NCI-H345 (cell line): ENCODE measurements around the gene PRTFDC1.
"Not testable (repeated sequence)": the region's sequence is repeated elsewhere in the genome, so short reads cannot be mapped to it uniquely, and the experiment has no call there.

ENCODE experiments used
- DNase-seq: peaks from one replicate; lab custom pipeline; 2025; lab: John Stamatoyannopoulos, UW

PRTFDC1 gene

DNA sequence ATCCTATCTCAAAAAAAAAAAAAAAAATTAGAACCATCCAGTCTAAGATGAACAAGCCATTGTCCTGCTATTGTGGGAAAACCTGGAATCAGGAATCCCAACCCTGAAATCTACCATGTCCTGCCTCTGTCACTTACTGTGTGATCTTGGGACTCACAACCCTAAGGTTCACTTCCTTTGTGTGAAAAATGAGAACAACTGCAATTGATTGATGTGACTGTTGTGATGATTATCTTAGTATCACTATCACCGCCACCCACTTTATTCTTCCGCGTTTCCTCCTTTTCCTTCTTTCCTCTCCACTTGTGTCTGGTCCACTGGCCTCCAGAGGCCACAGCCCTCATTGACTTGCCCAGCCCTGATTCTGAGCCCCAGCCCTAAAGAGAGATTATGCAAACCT is 12.6 kb upstream of the PRTFDC1 start:
- no peak for DNase-seq

- no peak for DNase-seq
These were observed 11.2 kb upstream of the PRTFDC1 start for GRCh38 chr10:24963521-24964041.

GRCh38 chr10:24962995-24963394 is 10.6 kb upstream of the PRTFDC1 start:
- DNase-seq, result no peak

- DNase-seq, result no peak
These were observed 9.2 kb upstream of the PRTFDC1 start for GRCh38 chr10:24961582-24961981.

DNA sequence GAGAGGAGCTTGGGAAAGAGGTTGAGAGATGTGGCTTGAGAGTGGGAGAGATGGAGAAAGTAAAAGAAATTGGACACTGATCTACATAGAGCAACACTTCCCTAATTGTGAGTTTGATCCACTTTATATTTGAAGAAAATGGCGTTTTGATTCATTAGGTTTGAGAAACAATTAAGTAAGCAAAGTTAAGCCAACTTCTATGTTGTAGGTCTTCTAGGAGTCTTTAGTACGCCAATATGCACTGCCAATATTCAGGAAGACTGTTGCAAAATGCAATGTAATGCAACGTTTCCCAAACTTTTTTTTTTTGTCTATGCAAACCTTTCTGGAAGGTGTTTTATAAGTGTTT is 7.0 kb upstream of the PRTFDC1 start:
- no peak for DNase-seq

GRCh38 chr10:24958721-24959381 is 6.4 kb upstream of the PRTFDC1 start:
- no peak for DNase-seq

DNA sequence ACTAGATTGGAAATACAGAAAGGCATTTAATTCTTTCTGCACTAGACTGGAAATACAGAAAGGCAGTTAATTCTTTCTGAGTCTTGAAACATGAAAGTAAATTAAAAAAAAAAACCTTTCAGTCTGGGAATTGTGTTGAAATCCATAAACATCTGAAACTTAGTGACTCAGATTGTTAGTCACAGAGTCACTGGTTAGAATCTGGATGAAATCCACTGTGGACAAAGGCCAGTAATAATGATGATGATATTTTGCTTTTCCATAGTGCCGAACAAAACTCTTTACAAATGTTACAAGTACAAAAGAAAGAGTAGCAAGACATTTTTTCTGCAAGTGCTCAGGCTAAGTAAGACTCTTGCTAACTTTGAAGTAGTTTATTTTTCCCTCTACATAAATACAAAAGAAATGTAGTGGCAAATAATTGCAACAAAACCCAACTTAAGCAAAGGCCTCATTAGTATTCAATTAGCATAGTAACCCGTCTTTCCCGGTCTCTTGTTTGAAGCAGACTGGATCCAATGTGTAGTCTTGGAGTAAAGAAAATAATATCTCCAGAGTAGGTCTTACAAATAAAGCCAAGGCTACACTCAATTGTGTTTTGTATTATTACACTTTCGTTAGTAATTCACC is 5.8 kb upstream of the PRTFDC1 start:
- DNase-seq, result no peak

DNA sequence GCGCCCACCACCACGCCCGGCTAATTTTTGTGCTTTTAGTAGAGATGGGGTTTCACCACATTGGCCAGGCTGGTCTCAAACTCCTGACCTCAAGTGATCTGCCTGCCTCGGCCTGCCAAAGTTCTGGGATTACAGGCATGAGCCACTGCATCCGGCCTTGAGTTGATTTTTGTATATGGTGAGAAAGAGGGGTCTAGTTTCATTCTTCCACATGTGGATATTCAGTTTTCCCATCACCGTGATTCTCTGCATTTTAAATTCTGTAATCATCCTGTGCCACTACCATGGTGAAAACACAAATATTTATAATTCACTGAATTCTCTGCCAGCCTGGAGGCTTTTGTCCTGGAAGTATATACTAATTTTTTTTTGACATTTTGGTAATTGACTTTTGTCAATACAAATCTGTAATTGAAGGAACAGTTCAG is 5.2 kb upstream of the PRTFDC1 start:
- DNase-seq, result not testable (repeated sequence)

DNA sequence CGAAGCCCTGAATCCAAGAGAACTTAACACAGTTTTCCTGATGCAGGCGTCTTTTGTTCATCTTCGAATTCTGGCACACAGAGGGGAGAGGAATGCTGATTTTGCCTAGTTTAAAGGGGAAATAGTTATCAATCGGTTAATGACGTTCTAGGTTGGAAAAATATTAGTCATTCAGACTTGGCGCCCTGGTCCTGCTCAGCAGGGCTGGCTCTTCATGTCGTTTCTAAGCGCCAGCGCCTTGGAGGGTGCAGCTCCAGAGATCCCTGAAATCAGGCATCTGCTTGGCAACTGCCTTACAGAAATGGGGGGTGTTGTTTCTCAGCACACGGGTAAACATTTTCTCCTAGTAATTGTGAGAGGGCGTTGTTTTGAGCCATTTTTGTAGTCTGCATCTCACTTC is 1.3 kb upstream of the PRTFDC1 start:
- DNase-seq, result no peak

DNA sequence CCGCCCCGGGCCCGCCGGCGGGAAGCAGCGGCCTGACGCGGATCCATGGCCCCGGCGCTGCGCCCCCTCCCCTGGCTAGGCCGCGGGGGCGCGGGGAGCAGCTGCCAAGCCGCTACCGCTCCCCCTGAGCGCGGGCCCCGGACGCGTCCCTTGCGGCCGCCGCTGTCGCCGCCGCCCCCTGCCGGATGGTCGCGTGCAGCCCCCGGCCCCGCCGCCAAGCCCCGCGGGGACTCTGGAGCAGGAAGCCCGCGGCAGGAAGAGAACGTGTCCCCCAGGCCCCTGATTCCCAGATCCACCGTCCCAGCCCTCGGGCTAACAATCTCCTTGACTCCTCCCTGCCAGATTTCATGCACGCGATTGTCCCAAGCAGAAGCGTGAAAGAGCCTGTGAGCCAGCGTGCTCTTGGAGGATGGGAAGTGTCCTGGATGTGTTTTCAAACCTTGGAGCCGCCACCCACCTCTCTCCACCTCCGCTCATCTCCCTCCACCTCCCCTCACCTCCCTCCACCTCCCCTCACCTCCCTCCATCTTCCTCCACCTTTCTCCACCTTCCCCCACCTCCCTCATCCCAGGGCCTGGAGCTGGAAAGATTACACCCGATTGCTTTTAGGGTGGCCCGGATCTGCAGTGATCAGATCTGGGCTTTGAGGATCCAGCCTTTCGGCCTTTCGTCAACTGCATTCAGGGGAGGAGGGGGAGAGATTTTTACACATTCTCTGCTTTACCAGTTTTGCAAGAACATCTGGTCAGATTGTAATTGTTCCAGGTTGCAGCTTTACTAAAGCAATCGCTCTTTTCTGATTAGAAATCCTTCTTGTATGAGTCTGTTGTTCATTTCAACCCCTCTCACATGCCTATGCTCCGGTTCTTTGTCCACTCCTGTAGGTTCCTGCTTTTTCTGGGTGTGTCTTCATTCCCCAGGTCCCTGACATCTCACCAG is 570 bp upstream of the PRTFDC1 start:
- peak; percentile 42 for DNase-seq

- DNase-seq, result peak; percentile 17
These were observed 934 bp downstream of the PRTFDC1 start for GRCh38 chr10:24951201-24952142.

DNA sequence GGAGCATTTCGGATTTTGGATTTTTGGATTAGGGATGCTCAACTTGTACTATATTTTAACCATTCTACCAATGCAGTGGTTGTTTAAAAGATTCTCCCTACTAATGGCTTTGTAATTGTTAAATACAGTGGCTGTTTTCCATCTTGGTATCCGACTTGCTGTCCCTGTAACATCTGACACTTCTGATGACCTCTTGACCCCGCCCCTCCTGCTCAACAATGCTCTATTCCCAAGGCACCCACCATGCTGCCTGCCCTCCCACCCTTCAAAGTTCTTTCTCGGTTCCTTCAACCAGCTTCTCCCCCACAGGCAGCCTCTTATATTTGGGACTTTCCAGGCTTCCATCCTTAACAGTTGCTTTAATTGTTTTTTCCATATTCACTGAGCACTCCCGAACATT is 2.0 kb downstream of the PRTFDC1 start:
- no peak for DNase-seq

DNA sequence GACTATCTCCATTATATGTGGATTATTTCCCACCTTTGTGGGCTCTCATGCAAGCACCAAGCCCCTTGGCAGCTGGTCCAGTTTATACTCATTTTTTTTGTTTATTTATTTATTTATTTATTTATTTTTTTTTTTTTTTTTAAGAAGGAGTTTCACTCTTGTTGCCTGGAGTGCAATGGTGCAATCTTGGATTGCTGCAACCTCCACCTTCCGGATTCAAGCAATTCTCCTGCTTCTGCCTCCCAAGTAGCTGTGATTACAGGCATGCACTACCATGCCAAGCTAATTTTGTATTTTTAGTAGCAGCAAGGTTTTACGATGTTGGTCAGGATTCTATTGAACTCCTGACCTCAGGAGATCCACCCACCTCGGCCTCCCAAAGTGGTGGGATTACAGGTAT is 2.8 kb downstream of the PRTFDC1 start:
- no peak for DNase-seq

DNA sequence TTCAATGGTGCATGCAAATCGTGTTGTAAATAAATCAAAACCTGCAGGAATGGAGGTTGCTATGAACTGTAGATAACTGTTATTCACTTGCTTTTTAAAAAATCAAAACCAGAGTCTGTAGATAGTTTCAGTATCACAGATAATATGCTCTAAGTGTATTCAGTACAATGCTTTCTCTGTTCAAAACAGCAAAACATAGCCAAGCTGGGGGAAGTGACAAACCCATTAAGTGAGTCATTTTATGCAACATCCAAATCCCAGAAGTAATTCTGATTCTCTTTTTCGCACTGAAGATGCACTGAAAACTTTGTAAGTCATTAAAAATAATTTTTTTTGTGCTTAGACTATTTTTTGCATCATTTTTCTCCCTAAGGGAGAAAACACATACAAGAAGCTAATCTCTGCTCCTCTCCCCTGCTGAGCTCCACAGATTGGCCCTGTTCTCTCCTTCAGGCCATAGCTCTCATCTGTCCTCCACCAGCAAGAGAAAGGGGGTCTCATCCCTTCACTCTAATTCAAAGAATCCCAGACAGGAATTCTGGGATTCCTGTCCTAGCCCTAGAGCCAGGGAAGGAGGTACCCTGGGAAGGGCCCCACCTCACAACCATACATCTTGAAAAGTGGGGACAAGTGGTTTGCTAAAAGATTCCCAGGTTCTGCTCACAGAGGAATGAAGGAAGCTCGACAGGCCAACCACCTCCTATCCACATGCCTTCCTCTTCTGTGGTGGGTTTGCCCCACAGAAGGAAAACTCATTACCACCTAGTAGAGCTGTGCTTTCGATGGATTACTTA is 4.9 kb downstream of the PRTFDC1 start:
- DNase-seq, result no peak

GRCh38 chr10:24944512-24945255 is 7.7 kb downstream of the PRTFDC1 start:
- no peak for DNase-seq

GRCh38 chr10:24938525-24938924 is 13.9 kb downstream of the PRTFDC1 start:
- DNase-seq, result no peak

- DNase-seq, result no peak
These were observed 14.3 kb downstream of the PRTFDC1 start for GRCh38 chr10:24938076-24938475.

- no peak for DNase-seq
These were observed 16.7 kb downstream of the PRTFDC1 start for GRCh38 chr10:24935504-24936292.

- no peak for DNase-seq
These were observed 21.2 kb downstream of the PRTFDC1 start for GRCh38 chr10:24931236-24931635.
